Mesenchymal stem cell (in vitro differentiated cells and primary cell): ENCODE measurements around the gene PRSS33.

Source experiments
- DNase-seq: peaks from one replicate; pipeline ENCODE4 v3.0.0-alpha.2; 2013
- H2AFZ ChIP-seq: one replicate; pipeline ENCODE4 v1.6.1; 2013; ENCODE audit warnings: low read depth, mild to moderate bottlenecking, control low read depth, inconsistent platforms, low read length, moderate library complexity
- H2AK5ac ChIP-seq: 2 replicates; pipeline ENCODE4 v1.6.1; 2013; ENCODE audit warnings: low read length, moderate library complexity, mild to moderate bottlenecking, inconsistent platforms; ENCODE audit not compliant: severe bottlenecking
- H2BK120ac ChIP-seq: one replicate; pipeline ENCODE4 v1.6.1; 2013; ENCODE audit warnings: low read depth, mild to moderate bottlenecking, inconsistent platforms, low read length, moderate library complexity
- H2BK12ac ChIP-seq, 2 experiments: one replicate each; pipeline ENCODE4 v1.6.1; 2013; ENCODE audit warnings: inconsistent platforms in 2 of 2, low read length in 2 of 2, mild to moderate bottlenecking in 2 of 2, moderate library complexity in 2 of 2, control low read depth in 1 of 2
- H2BK15ac ChIP-seq: one replicate; pipeline ENCODE4 v1.6.1; 2013; ENCODE audit warnings: mild to moderate bottlenecking, low read depth, inconsistent platforms; ENCODE audit not compliant: poor library complexity, severe bottlenecking
- H2BK5ac ChIP-seq: 2 replicates; pipeline ENCODE4 v1.6.1; 2013; ENCODE audit warnings: low read depth, mild to moderate bottlenecking, low read length, control low read depth, inconsistent platforms; ENCODE audit not compliant: poor library complexity, severe bottlenecking
- H3K14ac ChIP-seq, 2 experiments: one replicate each; pipeline ENCODE4 v1.6.1; 2013; ENCODE audit warnings: inconsistent platforms in 2 of 2, low read length in 2 of 2, control low read depth in 1 of 2, mild to moderate bottlenecking in 1 of 2, moderate library complexity in 1 of 2
- H3K18ac ChIP-seq, 2 experiments: one replicate each; pipeline ENCODE4 v1.6.1; 2013; ENCODE audit warnings: inconsistent platforms in 2 of 2, low read length in 2 of 2, control low read depth in 1 of 2, low read depth in 1 of 2, mild to moderate bottlenecking in 1 of 2
- H3K23ac ChIP-seq, 2 experiments: one replicate each; pipeline ENCODE4 v1.6.1; 2013; ENCODE audit warnings: inconsistent platforms in 2 of 2, low read length in 2 of 2, mild to moderate bottlenecking in 2 of 2, moderate library complexity in 2 of 2, control low read depth in 1 of 2
- H3K27ac ChIP-seq: 2 replicates; pipeline ENCODE4 v1.5.1; 2013; ENCODE audit warnings: mild to moderate bottlenecking, moderate library complexity, low read length, control low read depth, inconsistent platforms; ENCODE audit not compliant: poor library complexity, severe bottlenecking
- H3K27me3 ChIP-seq, 2 experiments: 2 replicates each; pipeline versions ENCODE4 v1.6.1 to v1.7.0; 2013; ENCODE audit warnings: low read length in 2 of 2, mild to moderate bottlenecking in 2 of 2, moderate library complexity in 2 of 2, control low read depth in 1 of 2, inconsistent platforms in 1 of 2; ENCODE audit not compliant: control insufficient read depth in 1 of 2, insufficient read depth in 1 of 2
- H3K36me3 ChIP-seq, 2 experiments: 2 replicates each; pipeline versions ENCODE4 v1.6.1 to v1.7.0; 2013; ENCODE audit warnings: low read length in 2 of 2, control low read depth in 1 of 2, inconsistent platforms in 1 of 2, low read depth in 1 of 2, mild to moderate bottlenecking in 1 of 2; ENCODE audit not compliant: insufficient read depth in 2 of 2, control insufficient read depth in 1 of 2
- H3K4ac ChIP-seq, 2 experiments: one replicate each; pipeline ENCODE4 v1.6.1; 2013; ENCODE audit warnings: inconsistent platforms in 2 of 2, low read length in 2 of 2, mild to moderate bottlenecking in 2 of 2, moderate library complexity in 2 of 2, control low read depth in 1 of 2, low read depth in 1 of 2
- H3K4me1 ChIP-seq: 2 replicates; pipeline ENCODE4 v1.6.1; 2013; ENCODE audit warnings: low read depth, low read length, control low read depth; ENCODE audit not compliant: control insufficient read depth, insufficient read depth
- H3K4me2 ChIP-seq: 2 replicates; pipeline ENCODE4 v1.6.1; 2013; ENCODE audit warnings: low read length, mild to moderate bottlenecking, inconsistent platforms; ENCODE audit not compliant: poor library complexity, severe bottlenecking
- H3K4me3 ChIP-seq, 2 experiments: 2 replicates each; pipeline versions ENCODE4 v1.5.1 to v1.7.0; 2013; ENCODE audit warnings: low read length in 2 of 2, mild to moderate bottlenecking in 2 of 2, control low read depth in 1 of 2, low read depth in 1 of 2; ENCODE audit not compliant: insufficient read depth in 1 of 2
- H3K79me1 ChIP-seq: replicated peaks from 2 replicates; pipeline ENCODE4 v1.6.1; 2013; ENCODE audit warnings: mild to moderate bottlenecking, control low read depth, low read length, inconsistent platforms; ENCODE audit not compliant: poor library complexity, severe bottlenecking
- H3K9ac ChIP-seq: 2 replicates; pipeline ENCODE4 v1.7.0; 2013; ENCODE audit warnings: mild to moderate bottlenecking, low read length, moderate library complexity
- H3K9me3 ChIP-seq: 2 replicates; pipeline ENCODE4 v1.7.0; 2013; ENCODE audit warnings: mild to moderate bottlenecking, low read length; ENCODE audit not compliant: control insufficient read depth
- H4K8ac ChIP-seq: one replicate; pipeline ENCODE4 v1.6.1; 2013; ENCODE audit warnings: inconsistent platforms, mild to moderate bottlenecking, low read length, moderate library complexity
- H4K91ac ChIP-seq: one replicate; pipeline ENCODE4 v1.6.1; 2013; ENCODE audit warnings: mild to moderate bottlenecking, low read length, inconsistent platforms
- WGBS: methylation state at CpG from one replicate; pipeline ENCODE4 v1.1.7; 2013; ENCODE audit warnings: mixed read lengths; 5-methylcytosine and 5-hydroxymethylcytosine counted together

The PRSS33 gene

GRCh38 chr16:2745116-2745890 is 42.1 kb downstream of the PRSS33 start:
- no peak overlapping the region for H3K4me3 ChIP-seq
- H3K9me3 ChIP-seq: no peaks in the 10 kb centered on the region
- no peak overlapping the region for H4K8ac ChIP-seq
- H3K27me3 ChIP-seq: peaks cover 0 to 14% of the 10 kb centered on the region in 2 experiments
- H2BK15ac ChIP-seq: no peak overlapping the region
- no peak overlapping the region for H3K9ac ChIP-seq
- no peak overlapping the region for H2BK5ac ChIP-seq
- 86% methylated on average over 14 of the region's 15 CpGs for WGBS
- no peak overlapping the region for H2BK120ac ChIP-seq
- no peak overlapping the region for H2AFZ ChIP-seq
- H4K91ac ChIP-seq: peak overlapping the region; percentile 32
- H3K4me2 ChIP-seq: no peak overlapping the region
- H3K4ac ChIP-seq: no peak overlapping the region
- H2AK5ac ChIP-seq: no peak overlapping the region
- DNase-seq: no peak
- peaks cover 2% of the 10 kb centered on the region for H3K4me1 ChIP-seq
- no peak overlapping the region for H3K27ac ChIP-seq
- H3K18ac ChIP-seq: no peak overlapping the region
- H3K79me1 ChIP-seq: peaks cover 2% of the 10 kb centered on the region
- no peak overlapping the region for H2BK12ac ChIP-seq
- H3K14ac ChIP-seq: no peak overlapping the region
- no peak overlapping the region for H3K23ac ChIP-seq
- peaks cover 5 to 7% of the 10 kb centered on the region in 2 experiments for H3K36me3 ChIP-seq

- no peaks in the 10 kb centered on the region for H3K9me3 ChIP-seq
- no peak overlapping the region for H4K91ac ChIP-seq
- WGBS: 97% methylated on average over 6 of the region's 6 CpGs
- H3K27ac ChIP-seq: no peak overlapping the region
- no peak overlapping the region for H3K23ac ChIP-seq
- peaks cover 5% of the 10 kb centered on the region for H3K4me1 ChIP-seq
- peaks cover 0 to 16% of the 10 kb centered on the region in 2 experiments for H3K27me3 ChIP-seq
- no peak overlapping the region for H2AK5ac ChIP-seq
- H3K4me2 ChIP-seq: no peak overlapping the region
- peak overlapping the region; percentile 25 for H4K8ac ChIP-seq
- H3K79me1 ChIP-seq: no peaks in the 10 kb centered on the region
- no peak overlapping the region for H2BK120ac ChIP-seq
- H2AFZ ChIP-seq: no peak overlapping the region
- H3K18ac ChIP-seq: no peak overlapping the region
- no peak overlapping the region for H2BK15ac ChIP-seq
- no peak overlapping the region for H3K9ac ChIP-seq
- peaks cover 4% of the 10 kb centered on the region in 2 experiments for H3K36me3 ChIP-seq
- H3K4ac ChIP-seq: no peak overlapping the region
- H3K4me3 ChIP-seq: no peak overlapping the region
- DNase-seq: no peak
- no peak overlapping the region for H2BK5ac ChIP-seq
- H3K14ac ChIP-seq: no peak overlapping the region
- no peak overlapping the region for H2BK12ac ChIP-seq
These were observed 42.6 kb downstream of the PRSS33 start for GRCh38 chr16:2744711-2745110.

DNA sequence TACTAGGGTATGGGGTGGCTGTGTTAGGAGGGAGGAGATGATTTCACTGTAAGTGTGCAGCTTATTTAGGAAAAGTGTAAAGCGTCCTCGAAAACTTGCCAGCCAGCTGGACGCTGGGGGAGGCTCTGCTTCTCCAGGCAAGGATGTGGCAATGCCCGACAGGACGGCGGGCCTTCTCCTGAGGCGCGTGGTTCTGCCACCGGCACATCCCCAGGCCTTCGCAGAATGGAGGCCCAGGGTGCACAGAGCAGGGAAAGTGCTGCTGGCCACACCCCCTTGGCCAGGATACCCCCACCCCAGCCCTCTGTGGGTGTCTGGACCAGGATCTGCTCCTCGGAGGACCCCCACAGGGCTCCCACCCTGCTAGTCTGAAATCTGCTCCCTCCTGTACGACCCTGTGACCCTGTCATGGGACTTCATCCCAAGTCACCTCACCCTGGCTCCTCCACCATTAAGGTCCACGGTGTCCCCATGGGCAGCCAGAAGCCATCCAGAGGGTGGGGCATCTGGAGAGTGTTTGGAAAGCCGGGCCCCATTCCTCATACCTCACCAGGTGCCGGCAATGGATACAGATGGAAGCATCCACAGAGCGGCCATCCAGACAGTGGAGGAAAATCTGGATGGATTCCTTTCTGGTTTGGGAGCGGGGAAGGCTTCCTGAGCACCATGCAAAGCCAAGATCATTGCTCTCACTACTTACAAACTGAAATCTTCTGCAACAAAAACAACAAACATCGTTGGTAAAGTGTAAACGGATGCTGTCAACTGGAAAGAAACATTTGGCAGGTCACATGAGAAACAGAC is 44.2 kb downstream of the PRSS33 start:
- Histone ChIP-seq H3K14ac (no peak overlapping the region), H3K4me2 (no peak overlapping the region), H3K79me1 (no peaks in the 10 kb centered on the region)

GRCh38 chr16:2742323-2743006 is 44.9 kb downstream of the PRSS33 start:
- WGBS: 94% methylated on average over 12 of the region's 12 CpGs
- H4K91ac ChIP-seq: no peak overlapping the region
- H2AK5ac ChIP-seq: no peak overlapping the region
- H2BK5ac ChIP-seq: no peak overlapping the region
- H2BK120ac ChIP-seq: no peak overlapping the region
- H3K23ac ChIP-seq: no peak overlapping the region
- H2BK12ac ChIP-seq: no peak overlapping the region
- H3K36me3 ChIP-seq: no peaks in the 10 kb centered on the region
- H3K4me2 ChIP-seq: no peak overlapping the region
- H3K4me3 ChIP-seq: no peak overlapping the region
- no peak overlapping the region for H3K4ac ChIP-seq
- H3K79me1 ChIP-seq: no peaks in the 10 kb centered on the region
- no peak overlapping the region for H3K18ac ChIP-seq
- H4K8ac ChIP-seq: no peak overlapping the region
- no peak for DNase-seq
- no peaks in the 10 kb centered on the region for H3K9me3 ChIP-seq
- H2AFZ ChIP-seq: no peak overlapping the region
- H2BK15ac ChIP-seq: no peak overlapping the region
- H3K4me1 ChIP-seq: peaks cover 7% of the 10 kb centered on the region
- H3K27me3 ChIP-seq: peaks cover 4 to 16% of the 10 kb centered on the region in 2 experiments
- H3K14ac ChIP-seq: no peak overlapping the region
- H3K27ac ChIP-seq: no peak overlapping the region
- no peak overlapping the region for H3K9ac ChIP-seq

More for the DNA sequence above, 44.2 kb downstream of the PRSS33 start:
- H4K8ac ChIP-seq: no peak overlapping the region
- H3K9me3 ChIP-seq: no peaks in the 10 kb centered on the region
- no peak overlapping the region for H2AFZ ChIP-seq
- 87% methylated on average over 16 of the region's 19 CpGs for WGBS
- no peak overlapping the region for H3K4me3 ChIP-seq
- H2BK12ac ChIP-seq: no peak overlapping the region
- no peak overlapping the region for H3K4ac ChIP-seq
- H3K27me3 ChIP-seq: peaks cover 4 to 16% of the 10 kb centered on the region in 2 experiments
- H3K36me3 ChIP-seq: no peaks in the 10 kb centered on the region
- no peak overlapping the region for H3K18ac ChIP-seq
- H2BK15ac ChIP-seq: no peak overlapping the region
- peaks cover 7% of the 10 kb centered on the region for H3K4me1 ChIP-seq
- H3K9ac ChIP-seq: no peak overlapping the region
- no peak overlapping the region for H4K91ac ChIP-seq
- no peak overlapping the region for H3K23ac ChIP-seq
- no peak overlapping the region for H3K27ac ChIP-seq
- H2AK5ac ChIP-seq: no peak overlapping the region
- DNase-seq: no peak
- no peak overlapping the region for H2BK120ac ChIP-seq
- no peak overlapping the region for H2BK5ac ChIP-seq
